Coronary artery (tissue), 2 donors: ENCODE data around the gene PDCD1.

ENCODE experiments used
- DNase-seq: peaks from one replicate; pipeline ENCODE4 v3.0.0-alpha.2; 2017; ENCODE audit warnings: low spot score
- H3K27ac ChIP-seq, 2 donors: fragments of 200-600 bp; sonication (generic); one replicate each; pipeline ENCODE4 v1.5.1; 2016 to 2019
- H3K4me3 ChIP-seq: fragments of 200-600 bp; sonication (generic); 2 replicates; pipeline ENCODE4 v1.5.1; 2016; ENCODE audit warnings: mild to moderate bottlenecking, moderate library complexity
- CTCF ChIP-seq: fragments of 200-600 bp; sonication (generic); IDR thresholded peaks from one replicate; pipeline ENCODE4 v1.5.1; 2019; ENCODE audit warnings: antibody characterized with exemption

The PDCD1 gene

GRCh38 chr2:241851325-241852115 is 7.2 kb downstream of the PDCD1 start:
- no peak for DNase-seq
- TF ChIP-seq CTCF = no peak
- H3K4me3 ChIP-seq = no peak overlapping the region
- no peak overlapping the region for H3K27ac ChIP-seq

DNA sequence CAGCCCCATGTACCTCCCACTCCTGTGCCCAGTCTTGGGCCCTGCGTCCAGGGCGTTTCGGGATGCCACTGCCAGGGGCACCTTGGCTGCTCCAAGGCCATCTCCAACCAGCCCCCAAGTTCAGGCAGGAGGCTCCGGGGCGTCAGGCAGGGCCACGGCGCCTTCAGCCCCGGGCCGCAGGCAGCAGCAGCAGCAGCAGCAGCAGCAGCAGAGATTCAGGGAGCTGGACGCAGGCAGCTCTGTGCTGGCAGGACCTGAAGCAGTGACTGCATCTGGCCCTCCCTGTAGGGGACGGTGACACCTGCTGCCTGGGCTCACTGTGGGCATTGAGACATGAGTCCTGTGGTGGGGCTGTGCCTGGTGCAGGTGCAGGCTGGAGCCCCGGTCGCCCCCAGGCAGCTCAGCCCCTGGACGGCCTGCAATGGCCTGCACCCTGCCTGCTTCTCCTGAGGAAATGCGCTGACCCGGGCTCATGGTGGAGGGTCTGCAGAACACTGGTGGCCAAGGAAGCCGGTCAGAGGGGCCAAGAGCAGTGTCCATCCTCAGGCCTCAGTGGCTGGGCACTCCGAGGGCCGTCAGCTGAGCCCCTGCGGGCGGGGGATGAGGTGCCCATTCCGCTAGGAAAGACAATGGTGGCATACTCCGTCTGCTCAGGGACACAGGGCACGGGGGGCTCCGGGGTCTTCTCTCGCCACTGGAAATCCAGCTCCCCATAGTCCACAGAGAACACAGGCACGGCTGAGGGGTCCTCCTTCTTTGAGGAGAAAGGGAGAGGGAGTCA is 8.0 kb downstream of the PDCD1 start:
- no peak overlapping the region for H3K27ac ChIP-seq
- no peak for DNase-seq
- H3K4me3 ChIP-seq = no peak overlapping the region
- TF ChIP-seq CTCF = no peak

DNA sequence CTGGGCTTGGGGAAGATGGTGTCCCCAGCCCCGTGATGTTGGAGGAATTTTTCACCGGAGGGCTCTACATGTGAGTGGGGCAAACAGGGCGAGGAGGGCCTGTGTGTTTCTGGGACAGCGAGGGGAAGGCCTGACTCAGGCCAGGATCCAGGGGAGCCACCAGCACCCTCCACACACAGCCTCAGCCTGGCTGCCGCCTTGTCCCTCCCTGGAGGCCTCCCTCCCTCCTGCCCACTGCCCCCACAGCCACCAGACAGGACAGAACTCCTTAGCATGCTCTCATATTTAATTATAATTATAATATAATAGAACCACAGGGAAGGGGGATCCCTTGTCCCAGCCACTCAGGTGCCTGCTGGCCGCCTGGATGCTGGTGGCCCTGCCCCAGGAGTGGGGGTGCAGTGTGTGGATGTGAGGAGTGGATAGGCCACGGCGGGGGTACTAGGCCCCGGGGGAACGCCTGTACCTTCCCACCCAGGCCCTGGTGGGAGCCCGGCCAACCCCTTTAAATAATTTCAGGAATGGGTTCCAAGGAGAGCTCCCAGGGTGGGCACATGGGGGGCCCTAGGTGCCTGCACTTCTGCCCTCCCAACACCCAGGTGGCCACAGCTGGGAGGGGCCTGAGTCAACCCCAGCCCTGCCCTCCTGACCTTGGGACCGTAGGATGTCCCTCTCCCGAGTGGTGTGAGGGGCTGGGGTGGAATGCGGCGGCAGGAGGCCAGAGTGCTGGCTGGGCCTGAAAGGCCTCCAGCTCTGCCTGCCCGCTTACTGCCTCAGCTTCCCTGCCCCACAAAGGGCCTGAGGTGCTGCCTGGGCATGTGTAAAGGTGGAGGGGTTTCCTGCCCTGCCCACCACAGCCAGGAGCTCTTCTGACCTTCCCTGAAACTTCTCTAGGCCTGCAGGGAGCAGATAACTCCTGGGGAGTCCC is 8.8 kb downstream of the PDCD1 start:
- no peak for DNase-seq
- no peak overlapping the region for H3K4me3 ChIP-seq
- H3K27ac ChIP-seq = no peak overlapping the region
- no peak for TF ChIP-seq CTCF

- no peak for TF ChIP-seq CTCF
- no peak for DNase-seq
- no peak overlapping the region for H3K4me3 ChIP-seq
- no peak overlapping the region for H3K27ac ChIP-seq
These were observed 9.7 kb downstream of the PDCD1 start for GRCh38 chr2:241848761-241849615.

DNA sequence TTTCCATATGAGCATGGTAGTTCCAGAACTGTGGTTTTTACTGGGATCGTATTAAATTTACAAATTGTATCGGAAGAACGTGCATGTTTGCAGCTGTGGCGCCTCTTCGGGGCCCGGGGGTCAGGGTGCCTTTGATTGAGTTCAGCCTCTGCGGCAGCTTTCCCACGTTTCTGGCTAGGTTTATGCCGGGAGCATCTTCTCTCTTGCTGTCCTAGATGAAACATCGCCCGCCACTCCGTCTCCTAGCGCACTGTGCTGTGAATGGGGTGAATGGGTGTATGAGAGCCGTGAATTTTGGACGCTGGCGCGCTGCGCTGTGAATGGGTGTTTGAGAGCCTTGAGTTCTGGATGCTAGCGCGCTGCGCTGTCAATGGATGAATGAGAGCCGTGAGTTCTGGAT is 12.3 kb downstream of the PDCD1 start:
- DNase-seq = no peak

More for the DNA sequence above, 12.3 kb downstream of the PDCD1 start:
- no peak for TF ChIP-seq CTCF
- Histone ChIP-seq H3K4me3 (no peak overlapping the region), H3K27ac (no peak overlapping the region)
